IPS-NIHi7 (cell line): ENCODE measurements around the gene FOXK2.
"Not testable (repeated sequence)": the region's sequence is repeated elsewhere in the genome, so short reads cannot be mapped to it uniquely, and the experiment has no call there.

Experiments used
- DNase-seq: peaks from one replicate; pipeline ENCODE4 v3.0.0; 2012; ENCODE audit warnings: mixed read lengths; ENCODE audit errors: extremely low spot score

The FOXK2 gene

DNA sequence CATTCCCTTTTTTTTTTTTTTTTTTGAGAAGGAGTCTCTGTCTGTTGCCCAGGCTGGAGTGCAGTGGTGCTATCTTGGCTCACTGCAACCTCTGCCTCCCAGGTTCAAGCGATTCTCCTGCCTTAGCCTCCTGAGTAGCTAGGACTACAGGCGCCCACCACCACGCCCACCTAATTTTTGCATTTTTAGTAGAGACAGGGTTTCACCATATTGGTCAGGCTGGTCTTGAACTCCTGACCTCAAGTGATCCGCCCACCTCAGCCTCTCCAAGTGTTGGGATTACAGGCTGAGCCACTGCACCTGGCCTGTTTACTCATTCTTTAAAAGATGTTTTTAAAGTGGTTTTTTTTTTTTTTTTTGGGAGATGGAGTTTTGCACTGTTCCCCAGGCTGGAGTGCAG, 44.2 kb downstream of the FOXK2 start:
- not testable (repeated sequence) for DNase-seq

DNA sequence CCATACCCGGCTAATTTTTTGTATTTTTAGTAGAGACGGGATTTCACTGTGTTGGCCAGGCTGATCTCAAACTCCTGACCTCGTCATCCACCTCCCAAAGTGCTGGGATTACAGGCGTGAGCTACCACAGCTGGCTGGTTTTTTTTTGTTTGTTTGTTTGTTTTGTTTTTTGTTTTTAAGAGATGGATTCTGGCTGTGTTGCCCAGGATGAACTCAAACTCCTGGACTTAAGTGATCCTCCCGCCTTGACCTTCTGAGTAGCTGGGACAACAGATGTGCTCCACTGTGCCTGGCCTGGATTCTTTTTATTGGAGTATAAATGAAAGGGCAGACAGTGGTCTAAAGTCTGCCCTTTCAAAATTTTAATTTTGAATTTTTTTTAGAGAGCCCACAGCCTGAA, 44.7 kb downstream of the FOXK2 start:
- DNase-seq, result no peak

DNA sequence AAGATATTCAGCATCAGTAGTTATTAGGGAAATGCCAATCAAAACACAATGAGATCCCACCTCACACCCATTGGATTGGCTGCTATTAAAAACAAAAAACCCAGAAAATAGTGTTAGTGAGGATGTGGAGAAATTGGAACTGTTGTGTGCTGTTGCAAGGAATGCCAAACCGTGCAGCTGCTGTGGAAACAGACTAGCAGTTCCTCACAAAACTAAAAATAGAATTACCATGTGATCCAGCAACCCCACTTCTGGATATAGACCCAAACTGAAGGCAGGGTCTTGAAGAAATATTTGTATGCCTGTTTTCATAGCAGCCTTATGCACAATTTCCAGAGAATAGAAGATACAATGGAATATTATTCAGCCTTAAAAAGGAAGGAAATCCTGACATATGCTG, 46.0 kb downstream of the FOXK2 start:
- DNase-seq, result no peak

DNA sequence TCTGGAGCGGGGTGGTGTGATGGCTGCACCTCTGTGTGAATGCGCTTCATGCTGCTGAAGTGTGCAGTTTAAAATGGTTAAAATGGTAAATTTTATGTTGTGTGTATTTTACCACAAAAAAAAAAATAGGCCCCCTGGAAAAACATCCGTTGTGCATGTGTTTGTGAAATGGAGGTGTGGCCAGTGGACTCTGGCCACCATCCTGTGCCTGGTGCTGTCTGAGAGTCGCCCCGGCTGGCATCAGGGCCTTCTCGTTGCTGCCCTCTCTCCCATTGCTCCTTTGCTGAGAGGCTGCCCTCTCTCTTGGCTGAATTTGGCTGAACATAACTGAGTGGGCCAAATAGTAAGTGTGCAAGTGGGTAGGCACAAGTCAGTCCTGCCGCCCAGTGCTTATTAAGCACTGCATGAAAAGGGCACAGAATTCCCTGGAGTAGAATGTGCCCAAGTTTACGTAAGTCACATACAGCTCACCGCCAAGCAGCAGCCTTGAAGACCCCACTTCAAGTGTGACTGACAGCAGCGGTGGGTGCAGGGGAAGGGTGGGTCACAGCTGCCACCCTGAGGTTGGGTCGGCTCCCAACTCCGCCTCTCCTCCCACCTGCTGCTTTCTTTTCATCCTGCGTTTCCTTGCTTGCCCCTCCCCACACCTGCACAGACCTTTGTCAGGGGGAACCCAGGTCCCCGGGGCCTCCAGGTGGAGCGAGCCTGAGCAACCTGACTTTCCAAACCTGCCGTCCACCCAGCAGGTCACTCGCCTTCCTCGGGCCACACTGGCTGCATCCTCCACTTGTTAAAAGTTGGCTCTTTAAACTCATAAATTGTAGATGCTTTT, 46.8 kb downstream of the FOXK2 start:
- no peak for DNase-seq

DNA sequence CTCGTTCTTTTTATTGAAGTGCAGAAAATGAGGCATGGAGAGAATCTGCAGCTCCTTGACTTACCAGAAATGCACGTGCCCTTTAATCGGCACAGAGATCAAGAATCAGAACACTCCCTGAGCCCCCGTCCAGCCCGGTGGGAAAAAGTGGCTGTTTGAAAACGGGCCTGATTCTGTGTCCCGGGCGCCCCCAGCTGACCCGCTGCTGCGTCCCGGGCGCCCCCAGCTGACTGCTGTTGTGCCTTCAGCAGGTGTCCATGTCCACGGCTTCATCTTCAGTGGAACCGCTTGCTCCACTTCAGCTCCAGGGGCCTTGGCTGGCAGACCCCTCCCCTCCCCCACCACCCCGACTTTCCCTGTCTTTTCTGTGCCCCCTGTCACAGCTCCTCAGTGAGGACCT, 47.8 kb downstream of the FOXK2 start:
- no peak for DNase-seq

DNA sequence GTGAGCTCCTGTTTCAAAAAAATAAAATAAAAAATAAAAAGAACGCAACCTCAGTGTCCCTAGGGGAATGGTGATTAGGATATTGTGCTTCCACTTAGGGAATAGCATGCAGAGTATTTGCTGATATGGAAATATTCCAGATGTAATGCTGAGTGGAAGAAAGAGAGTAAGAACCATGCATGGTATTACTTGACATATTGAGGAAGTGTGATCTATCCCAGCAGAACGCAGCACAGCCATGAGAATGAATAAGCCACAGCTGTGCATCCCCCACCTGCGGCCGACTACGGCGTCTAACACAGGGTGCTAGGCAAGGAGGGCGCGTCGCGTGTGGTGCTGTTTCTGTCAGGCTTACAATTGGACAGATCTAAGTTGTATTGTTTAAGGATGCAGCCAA, 49.5 kb downstream of the FOXK2 start:
- DNase-seq, result no peak

DNA sequence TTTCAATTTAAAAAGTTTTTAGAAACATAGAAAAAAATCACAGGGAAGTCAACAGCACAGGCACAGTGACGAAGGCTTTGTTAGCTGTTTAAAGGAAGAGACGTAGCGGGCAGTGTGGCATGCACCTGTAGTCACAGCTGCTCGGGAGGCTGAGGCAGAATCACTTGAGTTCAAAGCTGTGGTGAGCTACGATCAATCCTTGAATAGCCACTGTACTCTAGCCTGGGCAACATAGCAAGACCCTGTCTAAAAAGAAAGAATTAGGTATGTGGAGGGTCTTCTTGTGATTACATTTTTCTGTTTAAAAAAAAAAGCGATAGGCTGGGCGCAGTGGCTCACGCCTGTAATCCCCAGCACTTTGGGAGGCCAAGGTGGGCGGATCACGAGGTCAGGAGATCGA, 50.1 kb downstream of the FOXK2 start:
- DNase-seq, result no peak

DNA sequence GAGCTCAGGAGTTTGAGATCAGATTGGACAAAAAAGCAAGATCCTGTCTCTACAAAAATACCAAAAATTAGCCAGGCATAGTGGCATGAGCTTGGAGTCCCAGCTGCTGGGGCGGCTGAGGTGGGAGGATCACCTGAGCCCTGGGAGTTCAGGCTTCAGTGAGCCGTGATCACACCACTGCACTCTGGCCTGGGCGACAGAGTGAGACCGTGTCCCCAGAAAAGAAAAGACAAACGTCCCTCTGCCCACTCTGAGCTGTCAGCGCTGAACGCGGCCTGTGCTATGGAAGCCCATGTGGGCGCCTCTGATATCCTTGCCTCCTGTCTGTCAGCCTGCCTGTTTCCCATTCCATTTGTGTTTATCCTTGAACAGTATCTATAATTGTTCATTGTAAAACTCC, 50.7 kb downstream of the FOXK2 start:
- DNase-seq, result no peak

DNA sequence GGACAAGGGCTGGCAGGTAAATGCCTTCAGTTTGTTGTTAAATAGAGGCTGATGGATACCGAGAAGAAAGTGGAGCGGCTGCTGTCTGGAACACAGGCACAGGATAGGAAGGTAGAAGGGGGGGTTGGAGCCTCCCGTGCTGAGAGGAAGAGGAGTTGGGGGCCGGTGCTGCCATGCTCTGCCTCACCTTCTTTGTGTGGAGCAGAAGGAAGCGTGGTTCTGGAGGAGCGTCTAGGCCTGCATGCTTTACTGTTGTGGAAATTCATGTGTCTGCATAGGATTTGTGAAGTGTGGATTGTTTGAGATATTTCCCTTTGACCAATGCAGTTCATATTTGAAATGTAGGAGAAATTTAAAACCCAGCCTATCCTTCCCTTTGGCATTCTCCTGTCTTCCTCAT, 52.3 kb downstream of the FOXK2 start:
- no peak for DNase-seq

DNA sequence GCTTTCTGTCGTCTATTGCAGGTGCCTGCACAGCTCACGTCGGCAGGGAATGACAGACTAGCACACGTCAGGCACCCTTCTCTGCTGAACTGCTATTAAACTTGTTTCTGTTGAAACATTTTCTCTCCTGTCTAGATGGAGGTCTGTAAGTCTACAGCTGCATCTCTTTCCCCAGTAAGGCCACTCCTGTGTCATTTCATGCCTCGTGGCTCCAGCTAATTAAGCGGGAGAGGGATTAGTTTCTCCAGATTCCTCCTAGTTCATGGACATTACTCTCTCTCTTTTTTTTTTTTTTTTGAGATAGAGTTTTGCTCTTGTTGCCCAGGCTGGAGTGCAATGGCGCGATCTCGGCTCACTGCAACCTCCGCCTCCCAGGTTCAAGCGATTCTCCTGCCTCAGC, 54.5 kb downstream of the FOXK2 start:
- no peak for DNase-seq

DNA sequence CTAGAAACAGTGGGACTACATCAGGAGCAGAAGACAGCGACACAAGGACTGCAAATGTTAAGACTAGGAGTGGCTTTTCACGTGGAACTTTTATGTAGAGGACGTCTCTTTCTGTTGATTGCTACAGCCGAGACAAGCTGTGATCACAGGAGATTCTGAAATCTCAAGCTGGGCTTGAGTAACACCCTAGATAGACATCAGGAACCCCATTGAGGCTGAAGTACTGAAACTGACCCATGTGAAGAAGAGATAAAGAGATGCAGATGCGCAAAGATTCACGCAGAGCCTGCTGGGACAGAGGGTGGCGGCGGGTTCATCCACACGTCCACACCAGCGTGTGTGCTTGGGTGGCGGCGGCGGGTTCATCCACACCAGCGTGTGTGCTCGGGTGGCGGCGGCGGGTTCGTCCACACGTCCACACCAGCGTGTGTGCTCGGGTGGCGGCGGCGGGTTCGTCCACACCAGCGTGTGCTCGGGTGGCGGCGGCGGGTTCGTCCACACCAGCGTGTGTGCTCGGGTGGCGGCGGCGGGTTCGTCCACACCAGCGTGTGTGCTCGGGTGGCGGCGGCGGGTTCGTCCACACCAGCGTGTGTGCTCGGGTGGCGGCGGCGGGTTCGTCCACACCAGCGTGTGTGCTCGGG, 56.2 kb downstream of the FOXK2 start:
- not testable (repeated sequence) for DNase-seq

DNA sequence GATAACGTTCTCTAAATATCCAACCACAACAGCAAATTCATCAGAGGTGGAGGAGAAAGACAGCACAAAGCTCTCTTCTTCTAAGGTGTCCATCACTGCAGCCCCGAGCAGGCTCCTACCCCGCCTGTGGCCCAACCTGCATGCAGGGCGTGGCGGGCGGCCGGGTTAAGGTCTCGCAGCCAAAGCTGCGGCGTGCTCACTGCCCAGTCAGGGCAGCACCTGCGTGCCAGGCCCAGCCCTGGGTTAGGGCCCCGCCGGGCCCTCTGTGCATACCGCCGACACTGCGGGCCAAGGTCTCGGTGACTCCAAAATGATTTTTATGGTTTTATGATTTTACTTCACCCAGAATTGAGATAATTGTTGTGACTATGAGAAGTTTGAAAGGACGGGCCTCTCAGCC, 57.8 kb downstream of the FOXK2 start:
- DNase-seq, result no peak

DNA sequence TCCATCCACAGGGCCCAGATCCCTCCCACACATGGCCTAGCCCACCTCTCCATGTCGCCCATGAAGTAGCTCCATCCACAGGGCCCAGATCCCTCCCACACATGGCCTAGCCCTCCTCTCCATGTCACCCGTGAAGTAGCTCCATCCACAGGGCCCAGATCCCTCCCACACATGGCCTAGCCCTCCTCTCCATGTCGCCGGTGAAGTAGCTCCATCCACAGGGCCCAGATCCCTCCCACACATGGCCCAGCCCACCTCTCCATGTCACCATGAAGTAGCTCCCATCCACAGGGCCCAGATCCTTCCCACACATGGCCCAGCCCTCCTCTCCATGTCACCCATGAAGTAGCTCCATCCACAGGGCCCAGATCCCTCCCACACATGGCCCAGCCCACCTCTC, 60.4 kb downstream of the FOXK2 start:
- DNase-seq, result not testable (repeated sequence)

DNA sequence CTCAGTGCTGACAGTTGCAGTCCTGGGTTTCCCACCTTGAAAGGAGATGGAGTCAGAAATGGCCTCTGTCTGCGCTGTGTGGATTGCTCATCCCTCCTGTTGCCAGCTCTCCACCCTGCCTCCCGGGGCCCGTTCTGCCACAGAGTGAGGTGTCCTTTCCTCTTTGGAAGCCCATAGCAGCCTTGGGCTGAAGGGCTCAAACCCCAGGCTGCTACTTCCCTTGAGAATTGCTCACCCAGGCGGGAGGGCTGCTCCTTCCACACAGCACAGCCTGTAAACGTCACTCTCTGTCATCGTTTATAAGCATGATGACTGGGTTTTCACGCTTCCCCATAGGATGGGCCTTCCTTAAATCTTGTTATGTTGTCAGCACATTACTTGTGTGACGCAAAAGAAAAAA, 62.7 kb downstream of the FOXK2 start:
- DNase-seq, result no peak

DNA sequence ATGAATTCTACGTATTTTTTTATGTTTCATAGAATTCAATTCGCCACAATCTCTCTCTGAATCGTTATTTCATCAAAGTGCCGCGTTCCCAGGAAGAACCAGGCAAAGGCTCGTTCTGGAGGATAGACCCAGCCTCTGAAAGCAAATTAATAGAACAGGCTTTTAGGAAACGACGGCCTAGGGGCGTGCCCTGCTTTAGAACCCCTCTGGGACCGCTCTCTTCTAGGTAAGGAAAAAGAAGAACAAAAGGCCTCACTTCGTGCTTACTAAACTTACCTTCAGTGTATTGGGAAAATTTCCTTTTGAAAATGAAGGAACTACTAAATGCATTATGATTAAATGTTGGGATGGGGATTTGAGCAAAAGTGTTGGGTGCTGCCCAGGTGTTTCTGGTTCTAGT, 63.2 kb downstream of the FOXK2 start:
- DNase-seq, result no peak

DNA sequence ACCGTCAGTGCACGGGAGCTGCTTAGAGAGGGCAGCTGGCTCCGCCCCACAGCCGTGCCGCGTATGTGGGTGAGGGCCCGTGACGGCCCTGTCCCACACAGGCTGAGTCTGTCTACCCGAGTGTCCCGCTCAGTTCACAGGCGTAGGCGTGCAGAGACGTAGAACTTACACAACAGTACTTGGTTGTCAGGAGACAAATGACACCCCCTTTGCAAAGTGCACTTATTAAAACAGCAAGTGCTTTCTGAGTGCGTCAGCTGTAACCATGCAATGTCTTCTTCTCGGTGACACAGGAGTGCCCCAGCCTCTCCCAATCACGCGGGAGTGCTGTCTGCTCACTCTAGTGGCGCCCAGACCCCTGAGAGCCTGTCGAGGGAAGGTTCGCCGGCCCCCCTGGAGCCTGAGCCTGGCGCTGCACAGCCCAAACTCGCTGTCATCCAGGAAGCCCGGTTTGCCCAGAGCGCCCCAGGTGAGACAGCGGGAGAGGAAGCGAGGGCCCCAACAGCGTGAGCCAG, 64.2 kb downstream of the FOXK2 start:
- no peak for DNase-seq

DNA sequence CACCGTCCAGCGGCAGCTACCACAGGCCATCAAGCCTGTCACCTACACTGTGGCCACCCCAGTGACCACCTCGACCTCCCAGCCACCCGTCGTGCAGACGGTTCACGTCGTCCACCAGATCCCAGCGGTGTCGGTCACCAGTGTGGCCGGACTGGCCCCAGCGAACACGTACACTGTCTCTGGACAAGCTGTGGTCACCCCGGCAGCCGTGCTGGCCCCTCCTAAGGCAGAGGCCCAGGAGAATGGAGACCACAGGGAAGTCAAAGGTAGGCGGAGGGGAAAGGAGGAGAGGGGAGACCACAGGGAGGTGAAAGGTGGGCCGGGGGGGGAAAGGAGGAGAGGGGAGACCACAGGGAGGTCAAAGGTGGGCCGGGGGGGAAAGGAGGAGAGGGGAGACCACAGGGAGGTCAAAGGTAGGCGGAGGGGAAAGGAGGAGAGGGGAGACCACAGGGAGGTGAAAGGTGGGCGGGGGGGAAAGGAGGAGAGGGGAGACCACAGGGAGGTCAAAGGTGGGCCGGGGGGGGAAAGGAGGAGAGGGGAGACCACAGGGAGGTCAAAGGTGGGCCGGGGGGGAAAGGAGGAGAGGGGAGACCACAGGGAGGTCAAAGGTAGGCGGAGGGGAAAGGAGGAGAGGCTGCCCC, 66.5 kb downstream of the FOXK2 start:
- DNase-seq, result not testable (repeated sequence)

DNA sequence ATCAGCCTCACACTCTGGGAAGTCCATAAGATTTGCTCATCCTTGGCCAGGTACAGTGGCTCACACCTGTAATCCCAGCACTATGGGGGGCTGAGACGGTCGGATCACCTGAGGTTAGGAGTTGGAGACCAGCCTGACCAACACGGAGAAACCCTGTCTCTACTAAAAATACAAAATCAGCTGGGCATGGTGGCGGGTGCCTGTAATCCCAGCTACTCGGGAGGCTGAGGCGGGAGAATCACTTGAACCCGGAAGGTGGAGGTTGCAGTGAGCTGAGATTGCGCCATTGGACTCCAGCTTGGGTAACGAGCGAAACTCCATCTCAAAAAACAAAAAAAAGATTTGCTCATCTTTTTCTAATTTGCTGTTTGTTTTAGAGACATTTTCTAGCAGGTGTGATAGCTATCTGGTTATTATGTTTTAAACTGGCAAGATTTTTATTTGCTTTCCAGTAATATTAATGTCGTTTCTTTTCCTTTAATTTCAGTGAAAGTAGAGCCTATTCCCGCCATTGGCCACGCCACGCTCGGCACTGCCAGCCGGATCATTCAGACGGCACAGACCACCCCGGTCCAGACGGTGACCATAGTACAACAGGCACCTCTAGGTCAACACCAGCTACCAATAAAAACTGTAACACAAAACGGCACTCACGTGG, 67.2 kb downstream of the FOXK2 start:
- DNase-seq, result no peak

DNA sequence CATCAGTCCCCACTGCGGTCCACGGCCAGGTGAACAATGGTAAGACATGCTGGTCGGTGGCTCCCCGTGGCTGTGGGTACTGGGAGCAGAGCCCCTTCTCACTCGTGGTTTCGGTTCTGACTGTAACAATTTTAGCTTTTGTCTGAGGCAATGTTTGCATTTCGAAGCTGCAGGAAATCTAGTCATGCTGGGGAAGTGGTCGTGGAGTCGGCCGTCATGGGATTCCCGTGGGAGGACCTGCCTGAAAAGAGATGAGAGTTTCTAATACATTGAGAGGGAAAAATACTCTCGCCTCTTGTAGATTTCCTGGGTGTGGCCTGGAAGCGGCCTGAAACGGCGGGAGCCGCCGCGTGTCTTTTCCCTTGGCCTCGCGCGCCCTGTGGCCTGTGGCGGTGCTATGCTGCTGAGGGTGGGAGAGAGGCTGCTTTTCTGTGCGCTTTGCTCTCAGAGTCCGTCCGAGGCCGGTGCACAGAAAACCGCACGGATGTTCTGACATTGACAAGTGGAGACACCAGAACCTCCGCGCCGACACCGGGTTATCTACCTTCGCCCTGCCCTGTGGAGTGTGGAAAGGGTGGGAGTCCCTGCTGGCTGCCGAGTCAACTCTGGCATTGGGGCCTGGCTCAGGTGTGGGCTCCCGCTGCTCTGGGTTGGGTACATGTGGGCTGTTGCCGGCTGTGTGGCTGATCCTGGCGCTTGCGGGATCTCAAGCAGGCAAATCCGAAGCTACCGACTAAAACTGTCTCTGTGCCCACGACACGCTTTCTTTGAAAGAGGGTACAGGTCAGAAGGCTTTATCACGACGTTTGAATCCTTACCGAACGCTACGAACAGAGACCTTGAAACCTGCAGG, 67.9 kb downstream of the FOXK2 start:
- DNase-seq, result no peak

DNA sequence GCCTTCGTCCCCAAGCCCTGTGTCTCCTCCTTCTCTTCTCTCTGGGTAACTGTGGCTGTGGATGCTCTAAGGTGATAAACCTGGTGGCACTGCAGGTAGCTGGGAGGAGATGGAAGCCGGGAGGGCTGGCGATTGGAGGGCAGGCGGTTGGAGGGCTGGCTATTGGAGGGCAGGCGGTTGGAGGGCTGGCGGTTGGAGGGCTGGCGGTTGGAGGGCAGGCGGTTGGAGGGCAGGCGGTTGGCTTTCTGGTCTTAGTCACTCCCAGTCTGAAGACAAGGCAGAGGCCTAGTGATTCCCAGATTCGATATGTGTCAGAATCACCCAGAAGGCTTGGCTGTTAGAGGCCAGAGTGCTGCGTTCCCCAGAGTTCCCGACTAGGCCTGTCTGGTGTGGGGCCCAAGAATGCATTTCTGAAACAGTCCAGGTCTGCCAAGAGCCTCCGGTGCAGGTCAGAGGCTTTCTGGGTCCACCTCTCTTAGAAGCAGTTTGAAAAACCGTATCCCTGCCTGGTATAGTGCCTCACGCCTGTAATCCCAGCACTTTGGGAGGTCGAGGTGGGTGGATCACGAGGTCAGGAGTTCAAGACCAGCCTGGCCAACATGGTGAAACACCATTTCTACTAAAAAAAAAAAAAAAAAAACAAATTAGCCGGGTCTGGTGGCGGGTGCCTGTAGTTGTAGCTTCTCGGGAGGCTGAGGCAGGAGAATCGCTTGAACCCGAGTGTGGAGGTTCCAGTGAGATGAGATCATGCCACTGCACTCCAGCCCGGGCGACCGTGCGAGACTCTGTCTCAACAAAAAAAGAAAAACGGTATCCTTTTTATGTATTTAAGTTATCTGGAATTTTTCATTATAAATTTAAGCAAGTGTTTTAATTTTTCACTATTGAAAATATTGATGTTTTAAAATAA, 69.0 kb downstream of the FOXK2 start:
- no peak for DNase-seq
